Left lung (tissue), 14 donors: Measurements from ENCODE around the gene CREB5. TPM values are rescaled to one million over a fixed set of nuclear protein-coding genes. Genes with fewer than 3 reads are reported as not detected.
A peak's percentile ranks its signal among the peaks of the same experiment; 100 is the strongest.

Experiments used
- ATAC-seq: fragments of 200-7000 bp; cut with Tn5 transposase; one replicate; pipeline ENCODE4 v1.9.1; 2020; ENCODE audit warnings: moderate library complexity
- DNase-seq, 4 donors: peaks; one replicate each; pipeline ENCODE4 v3.0.0-alpha.2; 2013 to 2020
- H3K27ac ChIP-seq, 2 donors: fragments of 200-600 bp; sonication (generic) in 1 of 2; one replicate each; pipeline versions ENCODE4 v1.5.0 to v1.8.0; 2020 to 2021
- H3K27me3 ChIP-seq, 2 donors: fragments of 200-600 bp; sonication (generic) in 1 of 2; one replicate each; pipeline versions ENCODE4 v1.5.0 to v1.8.0; 2020 to 2021
- H3K36me3 ChIP-seq, 2 donors: fragments of 200-600 bp; sonication (generic) in 1 of 2; one replicate each; pipeline versions ENCODE4 v1.5.0 to v1.8.0; 2020 to 2021
- H3K4me1 ChIP-seq, 2 donors: fragments of 200-600 bp; one replicate each; pipeline ENCODE4 v1.8.0; 2021
- H3K4me3 ChIP-seq, 2 donors: fragments of 200-600 bp; sonication (generic) in 1 of 2; one replicate each; pipeline versions ENCODE4 v1.5.0 to v1.8.0; 2020 to 2021; ENCODE audit warnings: mild to moderate bottlenecking in 1 of 2
- H3K9me3 ChIP-seq, 2 donors: fragments of 200-600 bp; sonication (generic) in 1 of 2; one replicate each; pipeline versions ENCODE4 v1.5.0 to v1.8.0; 2020 to 2021
- CTCF ChIP-seq, 2 donors: fragments of 200-600 bp; sonication (generic) in 1 of 2; IDR thresholded peaks; one replicate each; pipeline versions ENCODE4 v1.5.0 to v1.8.0; 2021; ENCODE audit warnings: antibody characterized with exemption in 2 of 2
- intact Hi-C, 2 donors: fragments of 100-400 bp; cut with DNase I; formaldehyde crosslinking; loops; one replicate each; pipeline versions ENCODE4 v1.11.2 to v1.14.2; 2022
- long read RNA-seq, 12 donors: library from polyadenylated mRNA in 2 of 12; unstranded in 2 of 12; transcript quantifications; one replicate each; pipeline ENCODE4 v2.0.0 and lab custom pipeline, GENCODE V29; 2019 to 2026
- polyA plus RNA-seq, 6 donors: library from polyadenylated mRNA; unstranded; fragments of 120-200 nt; gene quantifications; one replicate each; pipeline ENCODE4 v1.2.1, GENCODE V29; 2013; ENCODE audit not compliant: insufficient read length in 6 of 6
- total RNA-seq, 2 donors: library from RNA; stranded (reverse); fragmentation: NEBNext Ultra II Directional; extraction: Animal tissue kit (Norgen Biotek cat#: 25700); gene quantifications; one replicate each; pipeline ENCODE4 v1.2.1, GENCODE V29; 2021
- donor health status: DM: no; HTN: yes; CAD: no.
- donor health status: DM: no; HTN: no; CAD: no.

The CREB5 gene
- total RNA-seq (10 to 100 TPM in 1 of 2 donors, 1 to 10 TPM in 1; 6.6 to 19.9 TPM), polyA plus RNA-seq (10 to 100 TPM; 12.5 to 18.6 (median 15.7) TPM)
- long read RNA-seq, donor 1, partial matches to known transcripts: 0 of 4 reads
- long read RNA-seq, donor 1, other reads (novel, unspliced or antisense): 0 of 4 reads
- long read RNA-seq, donor 2, partial matches to known transcripts: 6 of 7 reads
- long read RNA-seq, donor 2, other reads (novel, unspliced or antisense): 0 of 7 reads
- long read RNA-seq, donor 3, partial matches to known transcripts: 0 of 5 reads
- long read RNA-seq, donor 3, other reads (novel, unspliced or antisense): 0 of 5 reads
- long read RNA-seq, donor 4, partial matches to known transcripts: 0 of 3 reads
- long read RNA-seq, donor 4, other reads (novel, unspliced or antisense): 1 of 3 reads
- long read RNA-seq, donor 5, partial matches to known transcripts: 0 of 1 reads
- long read RNA-seq, donor 5, other reads (novel, unspliced or antisense): 0 of 1 reads
- long read RNA-seq, donor 6: 0 reads
- long read RNA-seq, donor 7: 0 reads
- long read RNA-seq, donor 8, partial matches to known transcripts: 0 of 4 reads
- long read RNA-seq, donor 8, other reads (novel, unspliced or antisense): 0 of 4 reads
- long read RNA-seq, donor 9: 0 reads
- long read RNA-seq, donor 10, partial matches to known transcripts: 2 of 7 reads
- long read RNA-seq, donor 10, other reads (novel, unspliced or antisense): 2 of 7 reads
- long read RNA-seq, donor 11, partial matches to known transcripts: 0 of 3 reads
- long read RNA-seq, donor 11, other reads (novel, unspliced or antisense): 0 of 3 reads
- long read RNA-seq, donor 12, partial matches to known transcripts: 0 of 2 reads
- long read RNA-seq, donor 12, other reads (novel, unspliced or antisense): 0 of 2 reads

- no peak for ATAC-seq
Measured at GRCh38 chr7:28411876-28412662, at the start of gene CREB5. CREB5 (plus strand) TSS chr7:28412518; CDS start chr7:28412915, 397 bp downstream.

GRCh38 chr7:28362812-28363211 lies 49.5 kb upstream of the CREB5 start:
- DNase-seq (no peak), ATAC-seq (no peak)
- no peaks in the 10 kb centered on the region for H3K9me3 ChIP-seq
- H3K27ac ChIP-seq: no peak overlapping the region
- no peak for TF ChIP-seq CTCF (IDR thresholded peaks at IDR 0.05)
- H3K27me3 ChIP-seq: no peaks in the 10 kb centered on the region
- H3K4me3 ChIP-seq: no peak overlapping the region
- H3K4me1 ChIP-seq: no peaks in the 10 kb centered on the region
- intact Hi-C loops: no loop called here
- no peaks in the 10 kb centered on the region for H3K36me3 ChIP-seq

More at GRCh38 chr7:28411876-28412662, at the start of gene CREB5:
- peak in 1 of 4 donors; percentile 62 for DNase-seq
- H3K27me3 ChIP-seq: peaks cover 29 to 92% of the 10 kb centered on the region in 2 donors
- no peaks in the 10 kb centered on the region for H3K36me3 ChIP-seq
- intact Hi-C loops: no loop called here
- no peaks in the 10 kb centered on the region for H3K9me3 ChIP-seq
- peaks cover 18 to 33% of the 10 kb centered on the region in 2 donors for H3K4me1 ChIP-seq
- no peak within 1 kb of the TSS for H3K4me3 ChIP-seq
- H3K27ac ChIP-seq: no peak within 1 kb of the TSS
- TF ChIP-seq CTCF (IDR thresholded peaks at IDR 0.05): no peak

GRCh38 chr7:28364082-28364481 lies 48.2 kb upstream of the CREB5 start:
- DNase-seq (no peak), ATAC-seq (no peak)
- Histone ChIP-seq H3K27me3 (no peaks in the 10 kb centered on the region), H3K9me3 (no peaks in the 10 kb centered on the region), H3K4me1 (no peaks in the 10 kb centered on the region), H3K4me3 (no peak overlapping the region), H3K27ac (no peak overlapping the region), H3K36me3 (no peaks in the 10 kb centered on the region)
- TF ChIP-seq CTCF (IDR thresholded peaks at IDR 0.05): no peak
- intact Hi-C loops: no loop called here

GRCh38 chr7:28369523-28369922 lies 42.8 kb upstream of the CREB5 start:
- H3K4me3 ChIP-seq: no peak overlapping the region
- no peak for ATAC-seq
- no peaks in the 10 kb centered on the region for H3K27me3 ChIP-seq
- intact Hi-C loops: no loop called here
- DNase-seq: no peak
- no peaks in the 10 kb centered on the region for H3K4me1 ChIP-seq
- H3K9me3 ChIP-seq: no peaks in the 10 kb centered on the region
- TF ChIP-seq CTCF (IDR thresholded peaks at IDR 0.05): no peak
- no peaks in the 10 kb centered on the region for H3K36me3 ChIP-seq
- no peak overlapping the region for H3K27ac ChIP-seq
